ENCODE results near the gene PTRH1.

DNA sequence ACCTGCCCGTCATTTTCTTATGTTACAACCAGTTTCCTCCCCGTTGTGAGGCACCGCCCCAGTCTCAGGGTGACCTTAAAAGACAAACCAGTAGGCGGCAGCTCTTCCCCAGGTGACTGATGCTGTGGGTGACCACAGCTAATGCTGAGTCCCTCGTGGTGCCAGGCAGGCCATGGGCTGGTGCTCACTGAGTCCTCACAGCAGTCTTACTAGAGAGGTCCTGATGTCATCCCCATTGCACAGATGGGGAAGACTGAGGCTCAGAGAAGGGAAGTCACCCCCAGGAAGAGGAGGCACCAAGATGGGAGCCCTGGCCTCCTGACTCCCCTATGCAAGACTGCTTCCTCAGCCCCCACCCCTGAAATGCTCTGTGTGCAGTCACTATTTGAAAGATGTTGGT is 7.7 kb downstream of the PTRH1 start:
- TF ChIP-seq, protein P1, sequence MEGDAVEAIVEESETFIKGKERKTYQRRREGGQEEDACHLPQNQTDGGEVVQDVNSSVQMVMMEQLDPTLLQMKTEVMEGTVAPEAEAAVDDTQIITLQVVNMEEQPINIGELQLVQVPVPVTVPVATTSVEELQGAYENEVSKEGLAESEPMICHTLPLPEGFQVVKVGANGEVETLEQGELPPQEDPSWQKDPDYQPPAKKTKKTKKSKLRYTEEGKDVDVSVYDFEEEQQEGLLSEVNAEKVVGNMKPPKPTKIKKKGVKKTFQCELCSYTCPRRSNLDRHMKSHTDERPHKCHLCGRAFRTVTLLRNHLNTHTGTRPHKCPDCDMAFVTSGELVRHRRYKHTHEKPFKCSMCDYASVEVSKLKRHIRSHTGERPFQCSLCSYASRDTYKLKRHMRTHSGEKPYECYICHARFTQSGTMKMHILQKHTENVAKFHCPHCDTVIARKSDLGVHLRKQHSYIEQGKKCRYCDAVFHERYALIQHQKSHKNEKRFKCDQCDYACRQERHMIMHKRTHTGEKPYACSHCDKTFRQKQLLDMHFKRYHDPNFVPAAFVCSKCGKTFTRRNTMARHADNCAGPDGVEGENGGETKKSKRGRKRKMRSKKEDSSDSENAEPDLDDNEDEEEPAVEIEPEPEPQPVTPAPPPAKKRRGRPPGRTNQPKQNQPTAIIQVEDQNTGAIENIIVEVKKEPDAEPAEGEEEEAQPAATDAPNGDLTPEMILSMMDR (IDR thresholded peaks at IDR 0.05), result no peak
- TF ChIP-seq POLR2A (IDR thresholded peaks at IDR 0.05), result no peak
